ACC112 (cell line): Measurements from ENCODE around the gene RNF150.
A peak's percentile ranks its signal among the peaks of the same experiment; 100 is the strongest.

ENCODE experiments used
- H2AFZ ChIP-seq: fragments of 200-600 bp; sonication (generic); one replicate; pipeline ENCODE4 v1.6.0; 2017; ENCODE audit warnings: antibody characterized with exemption, low read length; ENCODE audit not compliant: unreplicated experiment
- H3K27ac ChIP-seq: fragments of 200-600 bp; sonication (generic); 2 replicates; pipeline ENCODE4 v1.5.1; 2014; ENCODE audit warnings: low read depth, mild to moderate bottlenecking, antibody characterized with exemption, low read length, moderate library complexity
- H3K27me3 ChIP-seq: fragments of 200-600 bp; sonication (generic); 2 replicates; pipeline ENCODE4 v1.6.1; 2014; ENCODE audit warnings: mild to moderate bottlenecking, antibody characterized with exemption, low read length, moderate library complexity, mixed read lengths; ENCODE audit not compliant: insufficient read depth
- H3K36me3 ChIP-seq: fragments of 200-600 bp; sonication (generic); 2 replicates; pipeline ENCODE4 v1.6.1; 2016; ENCODE audit warnings: mild to moderate bottlenecking, antibody characterized with exemption, low read length, moderate library complexity, mixed read lengths; ENCODE audit not compliant: insufficient read depth
- H3K4me1 ChIP-seq: fragments of 200-600 bp; sonication (generic); one replicate; pipeline ENCODE4 v1.6.1; 2016; ENCODE audit warnings: low read length, mixed read lengths; ENCODE audit not compliant: insufficient read depth, unreplicated experiment, control insufficient read depth
- H3K4me3 ChIP-seq: fragments of 200-600 bp; sonication (generic); 2 replicates; pipeline ENCODE4 v1.5.1; 2014; ENCODE audit warnings: mild to moderate bottlenecking, low read depth, low read length
- H3K79me2 ChIP-seq: fragments of 200-600 bp; sonication (generic); one replicate; pipeline ENCODE4 v1.6.0; 2016; ENCODE audit warnings: low read length; ENCODE audit not compliant: control insufficient read depth, unreplicated experiment, insufficient read depth

The RNF150 gene

DNA sequence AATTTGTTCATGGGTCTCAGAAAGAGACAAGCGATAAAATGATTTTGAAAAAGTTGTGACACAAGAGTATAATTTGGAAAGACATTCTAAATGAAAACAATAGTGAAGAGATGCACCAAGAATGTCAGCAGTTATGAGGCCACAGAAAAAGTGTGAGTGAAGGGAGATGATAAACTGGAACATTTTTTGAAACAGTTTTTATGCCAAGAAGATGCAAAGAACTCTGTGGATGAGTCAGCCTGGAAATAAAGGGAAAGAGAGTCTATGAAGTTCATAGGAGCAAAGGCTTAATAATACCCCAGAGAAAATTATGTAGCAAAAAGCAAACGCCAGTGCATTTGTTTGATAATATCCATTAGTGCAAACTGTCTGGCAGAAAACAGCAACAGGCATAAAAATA is 188.7 kb downstream of the RNF150 start:
- peak overlapping the region; percentile 23 for H2AFZ ChIP-seq
- peak overlapping the region; percentile 89 for H3K27ac ChIP-seq
- peak overlapping the region; percentile 40 for H3K4me3 ChIP-seq
- H3K36me3 ChIP-seq = no peaks in the 10 kb centered on the region
- H3K27me3 ChIP-seq = no peaks in the 10 kb centered on the region
- H3K79me2 ChIP-seq = no peaks in the 10 kb centered on the region
- H3K4me1 ChIP-seq = peaks cover 36% of the 10 kb centered on the region

- Histone ChIP-seq H3K27ac (peak overlapping the region; percentile 89), H2AFZ (peak overlapping the region; percentile 23), H3K4me1 (peaks cover 40% of the 10 kb centered on the region), H3K36me3 (no peaks in the 10 kb centered on the region), H3K79me2 (no peaks in the 10 kb centered on the region), H3K4me3 (peak overlapping the region; percentile 40), H3K27me3 (no peaks in the 10 kb centered on the region)
These were observed 189.1 kb downstream of the RNF150 start for GRCh38 chr4:140944199-140944515.

DNA sequence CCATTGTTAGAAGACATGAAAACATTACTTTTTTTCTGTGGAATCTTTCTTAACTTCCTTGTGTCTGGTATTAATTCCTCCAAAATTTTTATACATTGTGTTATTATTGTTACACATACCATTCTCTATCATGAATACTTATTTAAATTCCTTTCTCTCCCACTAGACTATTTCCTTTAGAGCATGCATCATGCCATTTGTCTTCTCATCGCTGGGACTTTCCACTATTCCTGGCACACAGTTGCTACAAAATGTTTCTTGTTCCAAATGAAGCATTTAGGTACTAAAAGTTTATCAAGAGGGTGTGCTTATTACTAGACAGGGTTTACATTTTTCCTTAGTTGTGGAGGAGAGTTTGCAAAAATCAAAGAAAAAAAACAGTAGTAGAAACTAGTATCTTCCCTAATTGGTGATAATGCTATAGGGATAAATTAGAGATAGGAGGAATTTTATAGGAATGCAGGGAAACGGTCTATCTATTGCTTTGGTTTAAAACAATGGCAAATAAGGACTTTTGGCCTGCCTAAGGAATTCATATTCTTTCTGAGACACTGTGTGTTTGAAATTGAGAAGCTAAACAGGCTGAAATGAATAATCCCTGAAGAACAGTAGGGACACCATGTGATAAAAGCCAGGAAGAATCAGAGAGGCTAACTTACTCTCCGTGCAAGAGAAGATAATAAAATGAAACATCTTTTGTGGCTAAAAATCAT is 189.6 kb downstream of the RNF150 start:
- Histone ChIP-seq H3K27ac (peak overlapping the region; percentile 89), H3K27me3 (no peaks in the 10 kb centered on the region)

DNA sequence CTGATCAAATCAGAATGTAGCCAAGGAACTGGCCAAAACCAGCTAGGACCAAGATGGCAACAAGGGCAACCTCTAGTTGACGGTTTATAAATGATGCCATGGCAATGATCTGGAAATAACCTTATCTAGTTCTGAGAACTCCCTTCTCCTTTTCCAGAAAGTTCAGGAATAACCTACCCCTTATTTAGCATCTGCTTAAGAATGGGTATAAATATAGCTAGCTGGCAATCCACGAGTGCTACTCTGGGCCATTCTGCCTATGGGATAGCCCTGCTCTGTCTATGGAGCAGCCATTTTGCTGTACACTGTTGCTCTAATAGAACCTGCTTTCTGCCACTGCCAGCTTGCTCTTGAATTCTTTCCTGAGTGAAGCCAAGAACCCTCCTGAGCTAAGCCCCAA is 192.7 kb downstream of the RNF150 start:
- H3K27ac ChIP-seq = no peak overlapping the region
- H2AFZ ChIP-seq = no peak overlapping the region
- no peaks in the 10 kb centered on the region for H3K27me3 ChIP-seq
- no peaks in the 10 kb centered on the region for H3K79me2 ChIP-seq
- no peaks in the 10 kb centered on the region for H3K36me3 ChIP-seq
- no peak overlapping the region for H3K4me3 ChIP-seq
- H3K4me1 ChIP-seq = peaks cover 58% of the 10 kb centered on the region

More for the DNA sequence above, 189.6 kb downstream of the RNF150 start:
- Histone ChIP-seq H3K79me2 (no peaks in the 10 kb centered on the region), H3K36me3 (no peaks in the 10 kb centered on the region), H3K4me1 (peaks cover 46% of the 10 kb centered on the region), H2AFZ (no peak overlapping the region), H3K4me3 (peak overlapping the region; percentile 40)

DNA sequence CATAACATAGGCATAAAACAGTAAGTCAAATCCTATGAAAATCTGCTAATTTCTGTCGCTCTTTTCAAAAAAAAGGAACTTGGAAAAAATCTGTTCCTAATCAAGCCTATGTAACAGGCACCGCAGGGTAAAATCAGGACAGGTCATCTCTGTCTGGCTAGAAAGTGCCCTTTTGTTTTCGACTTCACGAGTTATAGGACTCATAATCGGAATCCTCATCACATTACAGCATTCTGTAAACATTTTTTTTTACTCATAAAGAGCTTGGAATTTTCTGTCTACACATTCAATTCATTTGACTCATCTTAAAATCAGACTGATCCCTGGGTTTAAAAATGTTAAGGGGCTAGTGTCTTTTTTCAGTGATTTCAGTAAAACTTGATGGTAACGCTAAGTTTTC is 195.4 kb downstream of the RNF150 start:
- H3K79me2 ChIP-seq = no peaks in the 10 kb centered on the region
- peak overlapping the region; percentile 40; the same call in 1 of the 2 replicates for H3K4me3 ChIP-seq

GRCh38 chr4:140935254-140935653 is 198.0 kb downstream of the RNF150 start:
- Histone ChIP-seq H3K4me3 (no peak overlapping the region), H3K79me2 (no peaks in the 10 kb centered on the region), H3K27ac (no peak overlapping the region), H3K27me3 (no peaks in the 10 kb centered on the region), H3K36me3 (no peaks in the 10 kb centered on the region), H3K4me1 (peaks cover 39% of the 10 kb centered on the region), H2AFZ (peak overlapping the region; percentile 21)

More for the DNA sequence above, 195.4 kb downstream of the RNF150 start:
- Histone ChIP-seq H3K36me3 (no peaks in the 10 kb centered on the region), H3K4me1 (peaks cover 36% of the 10 kb centered on the region), H2AFZ (peak overlapping the region; percentile 75), H3K27ac (peak overlapping the region; percentile 71), H3K27me3 (no peaks in the 10 kb centered on the region)

DNA sequence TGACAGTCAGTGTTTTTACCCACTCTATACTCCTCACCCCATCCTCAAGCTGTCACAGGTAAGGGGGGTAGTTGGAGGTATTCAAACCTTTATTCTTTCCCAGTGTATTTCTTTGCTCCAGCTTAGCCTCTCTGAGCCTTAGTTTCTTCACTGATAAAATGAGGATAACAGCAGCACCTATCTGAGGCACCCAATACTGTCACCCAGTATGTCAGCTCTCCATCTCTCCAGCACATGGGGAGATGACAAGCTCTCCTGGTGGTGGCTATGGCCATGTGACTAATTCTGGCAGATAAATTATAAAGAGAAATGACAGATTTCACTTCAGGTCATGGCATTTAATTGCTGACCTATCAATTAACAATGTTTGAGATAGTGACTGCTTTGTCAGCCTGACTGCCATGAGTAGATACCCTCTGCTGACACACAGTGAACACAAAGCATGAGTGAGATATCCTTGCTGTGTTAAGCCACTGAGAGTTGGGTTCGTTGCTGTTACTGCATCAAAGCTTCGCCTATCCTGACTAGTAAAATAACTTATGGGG is 200.7 kb downstream of the RNF150 start:
- no peak overlapping the region for H2AFZ ChIP-seq
- no peak overlapping the region for H3K27ac ChIP-seq
- H3K36me3 ChIP-seq = no peaks in the 10 kb centered on the region
- H3K4me1 ChIP-seq = peaks cover 18% of the 10 kb centered on the region
- H3K4me3 ChIP-seq = no peak overlapping the region
- H3K79me2 ChIP-seq = no peaks in the 10 kb centered on the region
- H3K27me3 ChIP-seq = no peaks in the 10 kb centered on the region

- Histone ChIP-seq H3K27me3 (no peaks in the 10 kb centered on the region), H2AFZ (no peak overlapping the region), H3K4me1 (peaks cover 11% of the 10 kb centered on the region), H3K79me2 (no peaks in the 10 kb centered on the region), H3K4me3 (no peak overlapping the region), H3K36me3 (no peaks in the 10 kb centered on the region), H3K27ac (no peak overlapping the region)
These were observed 201.4 kb downstream of the RNF150 start for GRCh38 chr4:140931911-140932310.

GRCh38 chr4:140930557-140930956 is 202.7 kb downstream of the RNF150 start:
- H3K36me3 ChIP-seq = no peaks in the 10 kb centered on the region
- no peak overlapping the region for H3K4me3 ChIP-seq
- peaks cover 9% of the 10 kb centered on the region for H3K4me1 ChIP-seq
- no peaks in the 10 kb centered on the region for H3K79me2 ChIP-seq
- H2AFZ ChIP-seq = no peak overlapping the region
- no peak overlapping the region for H3K27ac ChIP-seq
- H3K27me3 ChIP-seq = no peaks in the 10 kb centered on the region

DNA sequence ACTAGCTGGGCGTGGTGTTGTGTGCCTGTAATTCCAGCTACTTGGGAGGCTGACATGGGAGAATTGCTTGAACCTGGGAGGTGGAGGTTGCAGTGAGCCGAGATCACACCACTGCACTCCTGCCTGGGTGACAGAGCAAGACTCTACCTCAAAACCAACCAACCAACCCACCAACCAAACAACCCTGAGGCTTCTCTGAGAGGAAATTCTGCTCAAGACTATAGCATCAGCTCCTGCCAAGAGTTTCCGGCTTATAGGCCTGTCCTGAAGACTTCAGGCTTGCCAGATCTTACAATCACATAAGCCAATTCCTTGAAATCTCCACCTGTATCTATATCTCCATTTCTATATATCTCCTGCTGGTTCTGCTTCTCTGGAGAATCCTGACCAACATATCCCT is 203.3 kb downstream of the RNF150 start:
- Histone ChIP-seq H3K36me3 (no peaks in the 10 kb centered on the region), H3K79me2 (no peaks in the 10 kb centered on the region), H3K27ac (no peak overlapping the region), H3K4me1 (peaks cover 9% of the 10 kb centered on the region), H3K27me3 (no peaks in the 10 kb centered on the region), H2AFZ (no peak overlapping the region), H3K4me3 (no peak overlapping the region)

GRCh38 chr4:140928880-140929279 is 204.4 kb downstream of the RNF150 start:
- H3K79me2 ChIP-seq = no peaks in the 10 kb centered on the region
- H3K4me1 ChIP-seq = peaks cover 9% of the 10 kb centered on the region
- H3K4me3 ChIP-seq = no peak overlapping the region
- no peaks in the 10 kb centered on the region for H3K36me3 ChIP-seq
- H3K27me3 ChIP-seq = no peaks in the 10 kb centered on the region
- H3K27ac ChIP-seq = peak overlapping the region; percentile 30; the same call in 1 of the 2 replicates
- H2AFZ ChIP-seq = no peak overlapping the region
